HepG2 (cell line): ENCODE measurements around the gene STUB1. TPM values are rescaled to one million over a fixed set of nuclear protein-coding genes. Genes with fewer than 3 reads are reported as not detected.

Source experiments
- ATAC-seq: fragments of 200-7000 bp; cut with Tn5 transposase; 3 replicates; pipeline ENCODE4 v1.9.1; 2020; ENCODE audit warnings: mild to moderate bottlenecking, moderate library complexity
- BruUV-seq: library from RNA; stranded (reverse); fragments of 400-500 nt; replicated peaks from 2 replicates; lab custom pipeline; 2021; lab: Mats Ljungman, UMichigan
- CTCF ChIA-PET: fragments of 300-600 bp; formaldehyde crosslinking; extraction: SDS; loops from one replicate; lab custom pipeline; 2021; ENCODE audit warnings: low total read pairs, inconsistent platforms, low intra/inter-chr PET ratio; lab: Yijun Ruan, JAX
- POLR2A ChIA-PET: fragments of 350-600 bp; sonication (Branson Sonifier 250); formaldehyde crosslinking; loops from one replicate; lab custom pipeline; 2020; ENCODE audit warnings: antibody characterized with exemption, inconsistent platforms; lab: Yijun Ruan, JAX
- DNase-seq: peaks from one replicate; pipeline ENCODE4 v3.0.0-alpha.2; 2015; ENCODE audit warnings: low spot score
- FAIRE-seq: peaks from 3 replicates; lab custom pipeline; 2011; peaks lifted over from hg19 to GRCh38; lab: Jason Lieb, UNC
- H2AFZ ChIP-seq: one replicate; pipeline ENCODE4 v1.6.1; 2011; ENCODE audit warnings: low read length, inconsistent platforms
- H3K27ac ChIP-seq: fragments of 300-600 bp; 3 replicates; pipeline ENCODE4 v1.8.0; 2011; ENCODE audit warnings: mixed run types, mild to moderate bottlenecking, mixed read lengths, low read length, inconsistent platforms; ENCODE audit not compliant: insufficient read depth; ENCODE audit errors: extremely low read length
- H3K27me3 ChIP-seq, 2 experiments: fragments of 200-600 bp in 1 of 2; 2 replicates in 1 of 2; 3 replicates in 1 of 2; pipeline versions ENCODE4 v1.6.0 to v1.8.0; 2011; ENCODE audit warnings: low read length in 2 of 2, mild to moderate bottlenecking in 2 of 2, moderate library complexity in 2 of 2, inconsistent platforms in 1 of 2; ENCODE audit not compliant: insufficient read depth in 2 of 2, control insufficient read depth in 1 of 2
- H3K36me3 ChIP-seq, 2 experiments: fragments of 200-600 bp in 1 of 2; replicated peaks in 1 of 2; 2 replicates in 1 of 2; 3 replicates in 1 of 2; pipeline versions ENCODE4 v1.5.1 to v1.8.0; 2011; ENCODE audit warnings: low read length in 2 of 2, inconsistent platforms in 1 of 2; ENCODE audit not compliant: insufficient read depth in 2 of 2, control insufficient read depth in 1 of 2
- H3K4me1 ChIP-seq: 2 replicates; pipeline ENCODE4 v1.5.1; 2012; ENCODE audit warnings: low read length, inconsistent platforms; ENCODE audit not compliant: insufficient read depth
- H3K4me2 ChIP-seq: 2 replicates; pipeline ENCODE4 v1.6.0; 2011; ENCODE audit warnings: low read depth, low read length, inconsistent platforms
- H3K4me3 ChIP-seq, 3 experiments: fragments of 200-600 bp in 1 of 3; sonication (generic), shearing (Covaris generic) in 1 of 3; replicated peaks in 1 of 3; 2 replicates each; pipeline ENCODE4 v1.5.1; 2011 to 2016; ENCODE audit warnings: low read length in 3 of 3, inconsistent platforms in 2 of 3, low read depth in 2 of 3, mild to moderate bottlenecking in 2 of 3, control low read depth in 1 of 3, mixed read lengths in 1 of 3; ENCODE audit not compliant: insufficient read depth in 1 of 3
- H3K79me2 ChIP-seq: one replicate; pipeline ENCODE4 v1.6.1; 2011; ENCODE audit warnings: low read length, inconsistent platforms; ENCODE audit not compliant: insufficient read depth
- H3K9ac ChIP-seq: 2 replicates; pipeline ENCODE4 v1.6.0; 2011; ENCODE audit warnings: mild to moderate bottlenecking, low read depth, low read length, inconsistent platforms; ENCODE audit not compliant: insufficient read depth
- H3K9me3 ChIP-seq: 2 replicates; pipeline ENCODE4 v1.5.1; 2012; ENCODE audit warnings: mild to moderate bottlenecking, low read length
- H4K20me1 ChIP-seq: 2 replicates; pipeline ENCODE4 v1.6.0; 2011; ENCODE audit warnings: inconsistent platforms, mild to moderate bottlenecking, low read length, moderate library complexity; ENCODE audit not compliant: insufficient read depth
- ATF1 ChIP-seq: IDR thresholded peaks from 2 replicates; pipeline ENCODE4 v1.6.1; 2016; ENCODE audit warnings: mild to moderate bottlenecking, control low read depth
- CBX2 ChIP-seq, 2 experiments: fragments of 200-600 bp in 1 of 2; sonication (generic); formaldehyde crosslinking in 1 of 2; IDR thresholded peaks; 2 replicates each; pipeline versions ENCODE4 v1.7.0 to v1.8.1; 2018 to 2022; ENCODE audit warnings: low read depth in 2 of 2, low read length in 1 of 2, mild to moderate bottlenecking in 1 of 2, missing genetic modification reagents in 1 of 2
- ELF4 ChIP-seq: sonication (generic); formaldehyde crosslinking; IDR thresholded peaks from 2 replicates; pipeline ENCODE4 v1.5.0; 2020; ENCODE audit warnings: missing genetic modification reagents, mild to moderate bottlenecking, moderate library complexity, borderline replicate concordance
- HNRNPK ChIP-seq: fragments of 200-400 bp; formaldehyde crosslinking; IDR thresholded peaks from 2 replicates; pipeline ENCODE4 v1.6.1; 2018; ENCODE audit warnings: low read length, low read depth, moderate library complexity, mild to moderate bottlenecking; ENCODE audit not compliant: poor library complexity, severe bottlenecking
- JARID2 ChIP-seq: sonication (generic); formaldehyde crosslinking; IDR thresholded peaks from 2 replicates; pipeline ENCODE4 v1.8.1; 2023; ENCODE audit warnings: missing genetic modification reagents, inconsistent platforms; ENCODE audit not compliant: insufficient replicate concordance
- JUNB ChIP-seq: sonication (generic); formaldehyde crosslinking; IDR thresholded peaks from 2 replicates; pipeline ENCODE4 v1.8.0; 2022; ENCODE audit warnings: missing genetic modification reagents, mild to moderate bottlenecking, borderline replicate concordance
- NFATC3 ChIP-seq: sonication (generic); formaldehyde crosslinking; IDR thresholded peaks from 2 replicates; pipeline ENCODE4 v1.5.1; 2020; ENCODE audit warnings: mild to moderate bottlenecking, missing genetic modification reagents
- NFE2L2 ChIP-seq: fragments of 150-350 bp; IDR thresholded peaks from 2 replicates; pipeline ENCODE4 v1.6.1; 2014; ENCODE audit warnings: low read length
- ZNF296 ChIP-seq: sonication (generic); formaldehyde crosslinking; conservative IDR thresholded peaks from 2 replicates; pipeline ENCODE4 v1.5.0; 2020; ENCODE audit warnings: mild to moderate bottlenecking, missing genetic modification reagents
- WGBS: methylation state at CpG from one replicate; pipeline ENCODE4 v1.1.6; 2017; ENCODE audit warnings: low lambda C conversion rate; 5-methylcytosine and 5-hydroxymethylcytosine counted together
- in situ Hi-C: cut with HindIII; loops from 2 replicates; pipeline ENCODE4 v1.10.0; 2017; ENCODE audit warnings: low pct_unique_long_range_greater_than_20kb; ENCODE audit not compliant: extremely low pct_ligation_motif_present
- intact Hi-C: fragments of 100-400 bp; cut with micrococcal nuclease; formaldehyde crosslinking; loops from one replicate; pipeline ENCODE4 v1.10.0; 2022; ENCODE audit not compliant: unreplicated experiment
- polyA plus RNA-seq, 8 experiments: library from polyadenylated mRNA; depleted of rRNA in 3 of 8; stranded (reverse) in 7 of 8; unstranded in 1 of 8; fragments of >200 nt; fragmentation: Illumina TruSeq in 4 of 8; extraction: Trizol in 4 of 8; gene quantifications; 2 replicates each; pipeline versions ENCODE4 v1.2.1 to v1.2.3, GENCODE V29; 2011 to 2016; ENCODE audit warnings: low read depth in 4 of 8, missing spikeins in 1 of 8, mixed read lengths in 1 of 8; ENCODE audit not compliant: insufficient read depth in 1 of 8
- total RNA-seq, 5 experiments: library from RNA; depleted of rRNA; stranded (reverse); fragments of >200 nt; fragmentation: Illumina TruSeq; extraction: Trizol; gene quantifications; 2 replicates each; pipeline ENCODE4 v1.2.3, GENCODE V29; 2016; ENCODE audit warnings: low read depth in 1 of 5
- TF ChIP-seq, protein P1 (sequence below): sonication (generic); formaldehyde crosslinking; IDR thresholded peaks from 2 replicates; pipeline ENCODE4 v1.4.0; 2020; ENCODE audit warnings: missing genetic modification reagents
- TF ChIP-seq, protein P2 (sequence below): IDR thresholded peaks from 2 replicates; pipeline ENCODE4 v1.6.1; 2016; ENCODE audit warnings: control low read depth

The STUB1 gene
- total and polyA plus RNA-seq, 2 of the 13 experiments (the other 11 are each of a cell fraction or from before 2014, with no cell fraction given) = 52.9 to 78.2 TPM

DNA sequence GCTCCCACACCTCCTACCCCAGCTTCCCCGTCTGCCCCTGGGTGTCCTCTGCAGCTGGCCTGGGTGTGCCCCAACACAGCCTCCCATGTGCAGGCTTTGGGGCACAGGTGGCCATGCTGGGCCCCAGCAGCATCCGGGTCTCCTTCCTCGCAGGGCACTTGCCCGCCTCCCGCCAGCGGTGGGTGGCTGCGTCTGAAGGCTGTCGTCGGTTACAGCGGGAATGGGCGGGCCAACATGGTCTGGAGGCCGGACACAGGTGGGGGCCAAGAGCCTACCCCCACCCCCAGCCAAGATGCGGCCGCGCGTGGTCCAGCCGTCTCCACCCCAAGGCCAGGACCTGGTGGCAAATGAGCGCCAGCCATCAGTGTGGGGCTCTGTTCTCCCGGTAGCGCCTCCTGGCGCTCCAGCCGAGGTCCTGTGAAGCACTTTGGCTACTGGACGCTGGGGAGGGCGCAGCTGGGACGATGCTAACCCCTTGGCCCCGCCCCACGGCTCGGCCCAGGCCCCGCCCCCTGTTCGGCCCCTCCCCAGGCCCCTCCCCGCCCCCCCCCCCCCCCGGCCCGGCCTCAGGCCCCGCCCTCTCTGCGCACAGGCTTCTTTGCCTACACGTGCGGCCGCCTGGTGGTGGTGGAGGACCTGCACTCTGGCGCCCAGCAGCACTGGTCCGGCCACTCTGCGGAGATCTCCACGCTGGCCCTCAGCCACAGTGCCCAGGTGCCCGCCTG is 19.6 kb upstream of the STUB1 start:
- ATAC-seq = peak; percentile 9; the same call in 1 of the 3 replicates
- H3K27ac ChIP-seq = no peak overlapping the region
- in situ Hi-C loops (no loop called here), intact Hi-C loops (no loop called here)
- DNase-seq = no peak
- no peaks in the 10 kb centered on the region for H4K20me1 ChIP-seq
- no peaks in the 10 kb centered on the region; a peak in 1 of 5 replicates for H3K36me3 ChIP-seq
- ChIA-PET POLR2A (no interaction called here), CTCF (no interaction called here)
- BruUV-seq = no TSS peak
- H3K27me3 ChIP-seq = no peaks in the 10 kb centered on the region
- no peak overlapping the region for H3K4me2 ChIP-seq
- no peak overlapping the region for H3K9ac ChIP-seq
- FAIRE-seq = no peak
- no peak overlapping the region for H2AFZ ChIP-seq
- no peaks in the 10 kb centered on the region for H3K9me3 ChIP-seq
- H3K79me2 ChIP-seq = no peaks in the 10 kb centered on the region
- no peak for TF ChIP-seq NFATC3 (CRISPR knock-in tag)
- peak; percentile 14 for TF ChIP-seq HNRNPK
- 91% methylated on average over 26 of the region's 43 CpGs for WGBS
- no peaks in the 10 kb centered on the region for H3K4me1 ChIP-seq
- H3K4me3 ChIP-seq = no peak overlapping the region

DNA sequence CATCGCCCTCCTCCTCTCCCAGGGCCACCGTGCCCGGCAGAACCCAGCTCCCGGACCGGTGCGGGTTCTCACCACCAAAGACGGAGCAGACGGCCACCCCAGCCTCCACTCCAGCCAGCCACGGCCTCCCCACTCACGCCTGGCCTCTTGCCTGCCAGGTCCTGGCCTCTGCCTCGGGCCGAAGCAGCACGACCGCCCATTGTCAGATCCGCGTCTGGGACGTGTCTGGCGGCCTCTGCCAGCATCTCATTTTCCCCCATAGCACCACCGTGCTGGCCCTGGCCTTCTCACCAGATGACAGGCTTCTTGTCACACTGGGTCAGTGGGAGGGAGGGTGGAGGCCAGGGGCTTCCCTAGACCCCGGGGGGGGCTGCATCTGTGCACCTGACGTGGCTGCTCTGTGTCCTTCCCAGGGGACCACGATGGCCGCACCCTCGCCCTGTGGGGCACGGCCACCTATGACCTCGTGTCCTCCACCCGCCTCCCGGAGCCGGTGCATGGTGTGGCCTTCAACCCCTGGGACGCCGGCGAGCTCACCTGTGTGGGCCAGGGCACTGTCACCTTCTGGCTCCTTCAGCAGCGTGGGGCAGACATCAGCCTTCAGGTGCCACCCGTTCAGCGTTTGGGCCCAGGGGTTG is 18.9 kb upstream of the STUB1 start:
- Histone ChIP-seq H3K4me2 (no peak overlapping the region), H4K20me1 (no peaks in the 10 kb centered on the region), H3K9me3 (no peaks in the 10 kb centered on the region), H3K36me3 (no peaks in the 10 kb centered on the region; a peak in 1 of 5 replicates), H3K9ac (no peak overlapping the region), H3K27me3 (no peaks in the 10 kb centered on the region), H2AFZ (no peak overlapping the region), H3K4me1 (no peaks in the 10 kb centered on the region), H3K79me2 (no peaks in the 10 kb centered on the region), H3K27ac (no peak overlapping the region), H3K4me3 (no peak overlapping the region)
- ATAC-seq = no peak
- DNase-seq = no peak
- POLR2A ChIA-PET = no interaction called here
- BruUV-seq = no TSS peak
- intact Hi-C loops = no loop called here
- WGBS = 98% methylated on average over 32 of the region's 35 CpGs
- TF ChIP-seq NFE2L2 = no peak
- TF ChIP-seq, protein P1, sequence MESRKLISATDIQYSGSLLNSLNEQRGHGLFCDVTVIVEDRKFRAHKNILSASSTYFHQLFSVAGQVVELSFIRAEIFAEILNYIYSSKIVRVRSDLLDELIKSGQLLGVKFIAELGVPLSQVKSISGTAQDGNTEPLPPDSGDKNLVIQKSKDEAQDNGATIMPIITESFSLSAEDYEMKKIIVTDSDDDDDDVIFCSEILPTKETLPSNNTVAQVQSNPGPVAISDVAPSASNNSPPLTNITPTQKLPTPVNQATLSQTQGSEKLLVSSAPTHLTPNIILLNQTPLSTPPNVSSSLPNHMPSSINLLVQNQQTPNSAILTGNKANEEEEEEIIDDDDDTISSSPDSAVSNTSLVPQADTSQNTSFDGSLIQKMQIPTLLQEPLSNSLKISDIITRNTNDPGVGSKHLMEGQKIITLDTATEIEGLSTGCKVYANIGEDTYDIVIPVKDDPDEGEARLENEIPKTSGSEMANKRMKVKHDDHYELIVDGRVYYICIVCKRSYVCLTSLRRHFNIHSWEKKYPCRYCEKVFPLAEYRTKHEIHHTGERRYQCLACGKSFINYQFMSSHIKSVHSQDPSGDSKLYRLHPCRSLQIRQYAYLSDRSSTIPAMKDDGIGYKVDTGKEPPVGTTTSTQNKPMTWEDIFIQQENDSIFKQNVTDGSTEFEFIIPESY (CRISPR knock-in tag) = no peak
- no peak for TF ChIP-seq ATF1 (CRISPR knock-in tag)
- TF ChIP-seq ZNF296 = no peak
- TF ChIP-seq ELF4 (CRISPR knock-in tag) = no peak
- TF ChIP-seq JUNB (CRISPR knock-in tag) = no peak
- TF ChIP-seq CBX2 (IDR thresholded peaks at IDR 0.05; ENCODE audit: low read depth, low read length) = no peak
- TF ChIP-seq CBX2 (CRISPR knock-in tag; IDR thresholded peaks at IDR 0.05; ENCODE audit: low read depth) = no peak
- TF ChIP-seq, protein P2, sequence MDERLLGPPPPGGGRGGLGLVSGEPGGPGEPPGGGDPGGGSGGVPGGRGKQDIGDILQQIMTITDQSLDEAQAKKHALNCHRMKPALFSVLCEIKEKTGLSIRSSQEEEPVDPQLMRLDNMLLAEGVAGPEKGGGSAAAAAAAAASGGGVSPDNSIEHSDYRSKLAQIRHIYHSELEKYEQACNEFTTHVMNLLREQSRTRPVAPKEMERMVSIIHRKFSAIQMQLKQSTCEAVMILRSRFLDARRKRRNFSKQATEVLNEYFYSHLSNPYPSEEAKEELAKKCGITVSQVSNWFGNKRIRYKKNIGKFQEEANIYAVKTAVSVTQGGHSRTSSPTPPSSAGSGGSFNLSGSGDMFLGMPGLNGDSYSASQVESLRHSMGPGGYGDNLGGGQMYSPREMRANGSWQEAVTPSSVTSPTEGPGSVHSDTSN = no peak
- TF ChIP-seq JARID2 = no peak
- FAIRE-seq = no peak
- CTCF ChIA-PET = no interaction called here
- in situ Hi-C loops = no loop called here
